GM19397 (cell line): ENCODE measurements around the gene HLA-DPA1.
"Not testable (repeated sequence)": the region's sequence is repeated elsewhere in the genome, so short reads cannot be mapped to it uniquely, and the experiment has no call there.

ENCODE experiments used
- ATAC-seq: cut with Tn5 transposase; IDR thresholded peaks from one replicate; pipeline ENCODE4 v1.9.1; 2021; ENCODE audit warnings: mild to moderate bottlenecking, moderate library complexity; ENCODE audit not compliant: unreplicated experiment

Gene HLA-DPA1

DNA sequence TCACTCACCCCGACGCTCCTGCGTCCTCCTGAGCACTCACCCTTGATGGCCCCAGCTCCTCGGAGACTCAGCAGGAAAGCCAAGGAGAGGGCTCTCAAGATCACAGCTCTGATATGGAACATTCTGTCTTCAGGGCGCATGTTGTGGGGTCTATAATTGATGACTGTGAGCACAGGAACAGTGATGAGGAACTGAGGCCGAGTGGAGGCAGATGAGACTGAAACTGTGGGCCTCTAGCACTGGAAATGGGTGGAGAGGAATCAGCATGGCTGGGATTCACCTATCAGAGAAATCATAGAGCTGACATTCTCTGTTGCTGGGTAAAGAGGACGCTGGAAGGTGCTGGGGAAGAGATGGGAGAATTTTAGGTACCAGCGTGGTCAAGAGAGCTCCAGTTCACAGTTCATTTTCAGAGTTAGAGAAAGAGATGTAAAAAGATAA is at the start of gene HLA-DPA1:
Gene HLA-DPA1, minus strand, starts transcription at position 219 of the 441 bp plus-strand sequence.
- ATAC-seq = peak; percentile 58

- no peak for ATAC-seq
Observed at GRCh38 chr6:33123181-33123580, 49.7 kb upstream of the HLA-DPA1 start.

DNA sequence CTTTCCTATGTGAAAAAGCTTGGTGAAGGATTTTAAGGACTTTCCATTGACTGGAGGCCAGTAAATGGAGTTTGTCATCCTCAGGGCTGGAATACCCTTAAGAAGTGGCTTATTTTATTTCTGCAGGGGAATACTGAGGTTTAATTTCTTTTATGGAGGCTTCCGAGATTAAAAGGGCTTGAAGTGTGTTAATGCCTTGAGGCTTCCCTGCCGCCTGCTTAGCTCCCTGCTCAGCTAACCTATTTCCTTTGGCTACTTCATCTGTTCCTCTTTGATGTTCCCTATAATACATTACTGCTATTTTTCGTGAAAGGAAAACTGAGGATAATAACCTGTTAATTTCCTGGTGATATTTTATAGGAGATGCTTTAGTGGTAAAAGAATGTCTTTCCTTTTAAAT is 46.6 kb upstream of the HLA-DPA1 start:
- no peak for ATAC-seq

DNA sequence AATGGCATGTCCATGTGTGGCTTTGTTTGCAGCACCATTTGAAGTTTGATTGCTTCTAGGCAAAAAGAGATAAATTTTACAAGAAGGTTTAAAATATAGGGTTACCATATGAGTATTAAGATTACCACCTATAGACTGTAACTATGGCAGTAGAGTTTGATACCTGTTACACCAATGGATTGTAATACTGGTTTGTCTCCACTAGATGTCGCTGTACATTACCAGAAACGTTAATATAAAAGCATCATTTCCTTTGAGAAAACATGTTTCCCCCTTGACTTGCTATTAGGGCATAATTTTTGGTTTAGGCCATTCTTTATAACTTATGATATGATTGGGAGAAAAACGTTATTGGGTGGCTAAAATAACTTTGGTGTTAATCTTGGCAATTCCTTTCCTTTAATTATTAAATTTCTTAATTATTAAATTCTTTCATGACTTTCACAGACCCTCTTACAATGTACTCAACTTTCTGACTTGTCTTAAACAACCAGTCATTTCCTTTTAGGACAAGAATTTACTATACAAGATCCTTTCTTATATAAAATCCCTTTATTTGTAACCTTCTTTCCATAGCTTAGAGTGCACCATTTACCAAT is 45.2 kb upstream of the HLA-DPA1 start:
- no peak for ATAC-seq

DNA sequence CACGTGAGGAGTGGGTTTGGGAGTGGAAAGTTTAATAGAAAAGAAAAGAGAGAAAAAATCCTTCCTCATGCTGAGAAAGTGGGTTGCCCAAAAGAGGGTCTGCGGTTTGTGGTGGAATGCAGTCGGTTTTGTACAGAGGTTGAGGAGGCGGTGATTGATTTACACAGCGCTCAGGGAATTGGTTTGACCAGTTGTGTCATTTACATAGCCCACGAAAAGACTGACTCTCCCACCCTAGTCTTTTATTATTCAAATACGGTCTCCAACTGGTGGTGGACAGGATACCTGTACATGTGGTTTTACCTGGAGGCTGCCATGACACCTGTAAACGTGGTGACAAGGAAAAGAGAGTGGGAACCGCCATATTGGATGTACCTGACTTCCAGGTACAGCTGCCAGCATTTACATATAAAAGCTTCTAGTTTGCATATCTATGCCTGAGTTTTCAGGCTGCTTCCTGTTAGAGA is 44.4 kb upstream of the HLA-DPA1 start:
- no peak for ATAC-seq

- ATAC-seq = no peak
Observed at GRCh38 chr6:33116841-33117711, 43.6 kb upstream of the HLA-DPA1 start.

DNA sequence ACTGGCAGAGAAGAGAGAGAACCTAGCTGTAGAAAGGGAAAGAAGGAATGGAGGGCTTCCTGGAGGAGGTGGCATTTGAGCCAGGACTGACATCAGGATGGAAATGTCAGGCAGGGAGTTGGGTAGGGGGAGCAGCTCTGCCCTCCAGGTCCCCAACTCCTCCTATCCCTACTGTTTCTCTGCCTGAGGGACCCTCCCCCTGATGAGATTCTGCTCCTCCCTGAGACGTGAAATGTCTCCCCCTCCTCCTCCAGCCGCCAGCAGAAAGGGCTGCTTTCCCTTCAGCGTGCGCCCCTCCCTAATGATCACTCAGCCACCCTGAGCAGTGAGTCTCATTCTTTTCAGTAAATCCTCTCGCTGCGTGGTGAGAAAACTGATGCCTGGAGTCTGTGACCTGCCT is 43.0 kb upstream of the HLA-DPA1 start:
- ATAC-seq = no peak

DNA sequence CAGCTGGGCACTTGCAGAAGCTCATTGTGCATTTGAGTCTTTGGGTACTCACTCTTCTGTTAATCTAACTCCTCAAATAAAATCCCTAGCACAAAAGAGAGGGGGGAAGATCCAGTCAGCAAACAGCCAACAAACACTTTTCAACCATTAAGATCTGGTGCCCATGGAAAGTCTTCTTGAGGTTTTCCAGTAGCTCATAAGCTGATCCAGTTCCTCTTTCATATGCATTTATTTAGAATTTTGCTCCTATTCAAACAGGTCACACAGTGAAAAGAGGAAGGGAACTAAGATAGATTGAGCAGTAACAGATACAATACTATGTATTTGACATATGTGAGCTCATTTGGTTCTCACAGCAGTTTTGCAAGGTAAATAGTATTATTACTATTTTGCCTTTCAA is 41.0 kb upstream of the HLA-DPA1 start:
- ATAC-seq = no peak

DNA sequence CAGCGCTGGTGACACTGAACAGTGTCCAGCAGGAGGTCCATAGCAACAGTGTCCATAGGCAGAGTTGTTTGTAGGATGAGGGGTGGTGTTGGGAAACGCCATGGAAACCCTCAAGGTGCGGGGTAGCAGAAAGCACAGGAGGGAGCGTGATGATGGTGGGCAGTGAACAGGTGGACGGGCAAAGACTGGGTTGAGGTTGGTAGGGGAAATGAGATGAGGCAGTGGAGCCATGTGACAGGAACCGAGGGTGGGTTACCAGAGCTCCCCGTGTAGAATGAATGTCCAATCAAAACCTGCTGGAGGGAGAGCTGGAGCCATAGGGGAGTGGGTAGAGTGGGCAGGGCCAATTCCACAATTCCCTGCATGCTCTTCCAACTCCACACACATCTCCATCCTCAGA is 40.3 kb upstream of the HLA-DPA1 start:
- no peak for ATAC-seq

DNA sequence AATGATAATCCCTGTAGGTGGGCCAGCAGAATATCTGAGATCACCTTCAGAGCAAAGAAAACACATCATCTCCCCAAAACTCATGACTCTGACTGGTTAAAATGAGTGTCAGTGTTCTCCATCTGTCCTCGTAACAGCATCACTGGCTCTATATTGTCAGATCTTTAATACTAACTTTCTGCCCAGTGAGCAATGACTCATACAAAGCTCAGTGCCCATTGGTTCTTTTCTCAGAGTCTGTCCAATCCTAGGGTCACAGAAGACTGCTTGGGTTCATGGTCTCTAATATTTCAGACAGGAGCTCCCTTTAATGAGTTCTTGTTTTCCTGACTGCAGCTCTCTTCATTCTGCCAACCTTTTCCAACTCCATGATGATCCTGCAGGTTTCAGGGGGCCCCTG is 38.7 kb upstream of the HLA-DPA1 start:
- no peak for ATAC-seq

DNA sequence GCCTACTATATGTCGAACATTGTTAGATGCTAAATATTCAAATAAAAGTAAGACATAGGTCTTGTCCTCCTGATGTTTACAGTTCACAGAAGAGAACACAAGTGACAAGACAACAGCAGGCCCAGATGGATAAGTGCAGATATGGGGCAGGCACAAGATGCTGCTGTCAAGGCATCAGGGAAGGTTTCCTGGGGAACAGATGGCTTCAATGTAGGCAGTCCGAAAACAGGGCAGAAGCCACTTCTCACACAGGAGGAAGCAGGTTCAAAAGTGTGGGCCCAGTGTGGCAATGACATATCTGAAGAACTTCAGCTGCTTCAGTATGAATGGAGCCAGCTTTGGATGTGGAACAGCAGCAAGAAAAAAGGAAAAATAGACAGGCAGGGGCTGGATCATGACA is 34.9 kb upstream of the HLA-DPA1 start:
- ATAC-seq = no peak

GRCh38 chr6:33107641-33108040 is 34.2 kb upstream of the HLA-DPA1 start:
- ATAC-seq = no peak

DNA sequence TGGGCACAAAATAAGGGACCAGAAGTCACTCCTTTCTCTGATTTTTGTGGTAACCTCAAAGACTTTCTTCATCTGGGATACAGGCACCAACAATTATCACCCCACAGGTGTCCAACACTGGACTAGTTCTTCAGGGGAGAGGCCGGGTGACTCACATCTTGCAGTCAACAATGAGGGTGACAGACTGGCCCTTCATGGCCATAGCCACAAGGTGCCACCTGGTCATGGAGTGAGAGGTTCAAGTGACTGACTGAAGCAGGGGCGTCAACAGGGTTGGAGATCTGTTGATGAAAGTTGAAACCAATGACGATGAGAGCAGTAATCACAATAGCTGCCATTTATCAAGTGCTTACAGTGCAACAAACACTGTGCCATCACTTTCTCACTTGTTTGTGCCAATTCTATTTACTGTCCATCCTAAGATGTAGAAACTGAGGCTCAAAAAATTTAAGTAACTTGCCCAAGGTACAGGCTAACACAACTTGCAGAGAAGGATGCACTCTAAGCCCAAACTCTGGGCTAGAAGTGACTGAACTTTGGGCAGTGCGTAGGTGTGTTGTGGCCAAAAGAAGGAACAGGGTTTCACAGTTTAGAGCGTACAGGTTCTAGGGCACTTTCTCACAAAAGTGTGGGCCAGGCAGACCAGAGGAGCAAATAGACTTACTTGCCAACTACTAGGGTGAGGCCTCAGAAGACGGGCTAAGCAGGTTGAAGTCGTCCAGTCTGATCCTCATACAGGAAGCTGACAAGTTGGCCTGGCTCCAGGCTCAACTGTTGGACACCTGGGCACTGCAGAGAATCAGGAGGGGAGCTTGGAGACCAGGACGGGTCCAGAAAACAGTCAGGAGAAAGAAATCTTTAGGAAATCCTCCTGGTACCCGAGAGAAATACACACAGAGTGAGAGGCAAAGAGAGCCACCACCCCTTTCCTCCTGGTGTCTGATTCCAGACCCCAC is 32.7 kb upstream of the HLA-DPA1 start:
- no peak for ATAC-seq

DNA sequence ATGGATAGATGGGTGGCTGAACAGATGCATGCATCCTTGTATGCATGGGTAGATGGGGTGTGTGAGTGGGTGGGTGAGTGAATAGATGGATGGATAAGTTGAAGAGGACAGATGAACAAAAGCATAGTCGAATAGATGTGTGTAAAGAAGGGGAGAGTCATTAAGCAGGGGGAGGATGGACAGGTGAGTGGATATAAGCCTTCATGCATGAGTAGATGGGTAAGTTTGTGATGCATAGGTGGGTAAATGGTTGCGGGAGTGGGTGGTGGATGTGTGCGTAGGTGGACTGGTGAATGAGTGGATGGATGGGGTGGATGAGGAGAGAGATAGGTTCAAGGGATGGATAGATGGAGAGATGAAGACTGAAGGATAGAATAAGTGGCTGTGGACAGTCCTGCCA is 31.9 kb upstream of the HLA-DPA1 start:
- no peak for ATAC-seq

- no peak for ATAC-seq
Observed at GRCh38 chr6:33104887-33105286, 31.4 kb upstream of the HLA-DPA1 start.

DNA sequence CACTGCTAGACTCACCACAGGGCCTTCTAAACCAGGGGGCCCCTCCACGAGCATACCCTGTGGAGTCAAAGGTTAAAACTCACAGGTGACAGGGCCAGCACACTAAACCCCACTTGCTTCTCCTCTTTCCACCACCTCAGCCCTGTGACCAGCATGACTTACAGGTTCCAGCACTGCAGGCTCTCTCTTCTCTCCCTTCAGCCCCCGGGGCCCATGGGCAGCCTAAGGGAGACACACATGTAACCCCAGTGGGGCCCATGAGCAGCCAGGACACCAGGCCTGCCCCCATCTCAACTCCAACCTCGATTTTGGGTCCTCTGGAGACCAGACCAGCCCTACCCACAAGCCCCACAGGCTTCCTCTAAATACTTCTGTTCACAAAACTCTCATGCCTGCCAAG is 30.3 kb upstream of the HLA-DPA1 start:
- no peak for ATAC-seq

GRCh38 chr6:33101121-33101737 is 27.8 kb upstream of the HLA-DPA1 start:
- not testable (repeated sequence) for ATAC-seq

- ATAC-seq = no peak
Observed at GRCh38 chr6:33095681-33096080, 22.2 kb upstream of the HLA-DPA1 start.

- ATAC-seq = no peak
Observed at GRCh38 chr6:33093855-33094254, 20.4 kb upstream of the HLA-DPA1 start.

GRCh38 chr6:33092385-33092784 is 18.9 kb upstream of the HLA-DPA1 start:
- ATAC-seq = no peak

GRCh38 chr6:33091957-33092356 is 18.5 kb upstream of the HLA-DPA1 start:
- no peak for ATAC-seq
